Esophagus muscularis mucosa (tissue), 4 donors: ENCODE results near the gene DCHS1. TPM values are rescaled to one million over a fixed set of nuclear protein-coding genes. Genes with fewer than 3 reads are reported as not detected.
"Not testable (repeated sequence)": the region's sequence is repeated elsewhere in the genome, so short reads cannot be mapped to it uniquely, and the experiment has no call there.

Experiments
- DNase-seq: peaks from one replicate; pipeline ENCODE4 v3.0.0-alpha.2; 2017; ENCODE audit errors: extremely low spot score
- H3K27ac ChIP-seq, 4 donors: fragments of 200-600 bp; sonication (generic); replicated peaks in 1 of 4; 1 replicate in 3 of 4; 2 replicates in 1 of 4; pipeline ENCODE4 v1.5.1; 2016 to 2019; ENCODE audit warnings: mild to moderate bottlenecking in 1 of 4
- H3K27me3 ChIP-seq, 4 donors: fragments of 200-600 bp; sonication (generic); one replicate each; pipeline versions ENCODE4 v1.5.1 to v1.6.0; 2016 to 2019
- H3K36me3 ChIP-seq, 4 donors: fragments of 200-600 bp; sonication (generic); one replicate each; pipeline ENCODE4 v1.5.1; 2016 to 2019
- H3K4me1 ChIP-seq, 4 donors: fragments of 200-600 bp; sonication (generic); one replicate each; pipeline ENCODE4 v1.5.1; 2016 to 2019
- H3K4me3 ChIP-seq, 4 donors: fragments of 200-600 bp; sonication (generic); 1 replicate in 2 of 4; 2 replicates in 2 of 4; pipeline ENCODE4 v1.5.1; 2016 to 2019; ENCODE audit warnings: mild to moderate bottlenecking in 4 of 4, moderate library complexity in 1 of 4
- H3K9me3 ChIP-seq, 4 donors: fragments of 200-600 bp; sonication (generic); 1 replicate in 3 of 4; 2 replicates in 1 of 4; pipeline ENCODE4 v1.5.1; 2016 to 2019
- EP300 ChIP-seq: sonication (generic); formaldehyde crosslinking; IDR thresholded peaks from one replicate; pipeline ENCODE4 v1.6.1; 2017; ENCODE audit warnings: antibody characterized with exemption
- POLR2A ChIP-seq: fragments of 450-650 bp; IDR thresholded peaks from one replicate; pipeline ENCODE4 v1.6.1; 2017; ENCODE audit warnings: antibody characterized with exemption, moderate library complexity, mild to moderate bottlenecking, low read depth
- POLR2AphosphoS5 ChIP-seq, 2 donors: sonication (generic); formaldehyde crosslinking; IDR thresholded peaks; one replicate each; pipeline ENCODE4 v1.6.1; 2017; ENCODE audit warnings: antibody characterized with exemption in 2 of 2
- WGBS: methylation state at CpG from one replicate; pipeline ENCODE4 v1.1.5; 2018; 5-methylcytosine and 5-hydroxymethylcytosine counted together
- intact Hi-C: fragments of 100-400 bp; cut with DNase I; formaldehyde crosslinking; loops from one replicate; pipeline ENCODE4 v1.15.1; 2023
- total RNA-seq, 4 donors: library from RNA; depleted of rRNA; stranded (reverse); fragments of >200 nt; gene quantifications; one replicate each; pipeline versions ENCODE4 v1.1.0 to v1.2.1, GENCODE V29; 2016
- TF ChIP-seq, protein P1 (sequence below), 3 experiments: fragments of 200-600 bp in 2 of 3; fragments of 450-650 bp in 1 of 3; sonication (generic) in 2 of 3; IDR thresholded peaks; one replicate each; pipeline ENCODE4 v1.5.1; 2017 to 2019; ENCODE audit warnings: antibody characterized with exemption in 3 of 3, mild to moderate bottlenecking in 2 of 3, moderate library complexity in 1 of 3

The DCHS1 gene
- total RNA-seq, 4 donors from 2014 or later, result 27.0 to 60.9 (median 34.0) TPM

DNA sequence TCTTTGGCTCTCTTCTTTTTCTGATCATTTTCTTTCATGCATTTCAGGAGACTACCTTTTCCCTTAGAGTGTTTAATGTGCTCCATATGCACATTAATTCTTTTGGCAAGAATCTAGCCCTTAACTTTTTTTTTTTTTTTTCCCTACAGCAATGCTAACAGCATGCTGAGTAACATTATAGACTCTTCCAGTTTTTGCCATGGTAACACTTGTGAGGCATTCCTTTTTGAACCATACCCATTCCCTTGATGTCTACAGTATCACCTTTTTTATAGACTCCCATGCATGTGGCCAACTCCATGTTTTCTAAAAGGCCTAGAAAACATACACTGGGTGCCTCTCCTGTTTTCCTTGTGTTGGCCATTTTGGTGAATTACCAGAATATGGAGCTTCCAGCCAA, 30.4 kb upstream of the DCHS1 start:
- H3K27me3 ChIP-seq, result no peaks in the 10 kb centered on the region
- no peaks in the 10 kb centered on the region for H3K9me3 ChIP-seq
- TF ChIP-seq POLR2A (no peak), POLR2AphosphoS5 (IDR thresholded peaks at IDR 0.05) (no peak), EP300 (no peak)
- TF ChIP-seq, protein P1, sequence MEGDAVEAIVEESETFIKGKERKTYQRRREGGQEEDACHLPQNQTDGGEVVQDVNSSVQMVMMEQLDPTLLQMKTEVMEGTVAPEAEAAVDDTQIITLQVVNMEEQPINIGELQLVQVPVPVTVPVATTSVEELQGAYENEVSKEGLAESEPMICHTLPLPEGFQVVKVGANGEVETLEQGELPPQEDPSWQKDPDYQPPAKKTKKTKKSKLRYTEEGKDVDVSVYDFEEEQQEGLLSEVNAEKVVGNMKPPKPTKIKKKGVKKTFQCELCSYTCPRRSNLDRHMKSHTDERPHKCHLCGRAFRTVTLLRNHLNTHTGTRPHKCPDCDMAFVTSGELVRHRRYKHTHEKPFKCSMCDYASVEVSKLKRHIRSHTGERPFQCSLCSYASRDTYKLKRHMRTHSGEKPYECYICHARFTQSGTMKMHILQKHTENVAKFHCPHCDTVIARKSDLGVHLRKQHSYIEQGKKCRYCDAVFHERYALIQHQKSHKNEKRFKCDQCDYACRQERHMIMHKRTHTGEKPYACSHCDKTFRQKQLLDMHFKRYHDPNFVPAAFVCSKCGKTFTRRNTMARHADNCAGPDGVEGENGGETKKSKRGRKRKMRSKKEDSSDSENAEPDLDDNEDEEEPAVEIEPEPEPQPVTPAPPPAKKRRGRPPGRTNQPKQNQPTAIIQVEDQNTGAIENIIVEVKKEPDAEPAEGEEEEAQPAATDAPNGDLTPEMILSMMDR (IDR thresholded peaks at IDR 0.05), result no peak
- peaks cover 0 to 10% (median 5%) of the 10 kb centered on the region in 4 donors for H3K36me3 ChIP-seq
- no peak overlapping the region for H3K4me3 ChIP-seq
- H3K27ac ChIP-seq, result no peak overlapping the region
- intact Hi-C loops, result no loop called here
- no peak for DNase-seq
- peaks cover 19 to 24% (median 21%) of the 10 kb centered on the region in 4 donors for H3K4me1 ChIP-seq

- Histone ChIP-seq H3K36me3 (peaks cover 4 to 21% (median 14%) of the 10 kb centered on the region in 4 donors), H3K4me1 (peaks cover 21 to 25% (median 24%) of the 10 kb centered on the region in 4 donors), H3K27ac (peak overlapping the region; percentile 88 to 95 (median 90)), H3K4me3 (peak overlapping the region; percentile 71 to 91 (median 79))
- 92% methylated on average over 14 of the region's 14 CpGs for WGBS
- not testable (repeated sequence) for H3K27me3 ChIP-seq, DNase-seq, H3K9me3 ChIP-seq
- intact Hi-C loops, result loop anchor here (5.0 kb wide), 2 partner anchors 152 to 452 kb away; partner anchors contain the start of gene FHIP1B
Measured at GRCh38 chr11:6684068-6684467, 28.5 kb upstream of the DCHS1 start.

DNA sequence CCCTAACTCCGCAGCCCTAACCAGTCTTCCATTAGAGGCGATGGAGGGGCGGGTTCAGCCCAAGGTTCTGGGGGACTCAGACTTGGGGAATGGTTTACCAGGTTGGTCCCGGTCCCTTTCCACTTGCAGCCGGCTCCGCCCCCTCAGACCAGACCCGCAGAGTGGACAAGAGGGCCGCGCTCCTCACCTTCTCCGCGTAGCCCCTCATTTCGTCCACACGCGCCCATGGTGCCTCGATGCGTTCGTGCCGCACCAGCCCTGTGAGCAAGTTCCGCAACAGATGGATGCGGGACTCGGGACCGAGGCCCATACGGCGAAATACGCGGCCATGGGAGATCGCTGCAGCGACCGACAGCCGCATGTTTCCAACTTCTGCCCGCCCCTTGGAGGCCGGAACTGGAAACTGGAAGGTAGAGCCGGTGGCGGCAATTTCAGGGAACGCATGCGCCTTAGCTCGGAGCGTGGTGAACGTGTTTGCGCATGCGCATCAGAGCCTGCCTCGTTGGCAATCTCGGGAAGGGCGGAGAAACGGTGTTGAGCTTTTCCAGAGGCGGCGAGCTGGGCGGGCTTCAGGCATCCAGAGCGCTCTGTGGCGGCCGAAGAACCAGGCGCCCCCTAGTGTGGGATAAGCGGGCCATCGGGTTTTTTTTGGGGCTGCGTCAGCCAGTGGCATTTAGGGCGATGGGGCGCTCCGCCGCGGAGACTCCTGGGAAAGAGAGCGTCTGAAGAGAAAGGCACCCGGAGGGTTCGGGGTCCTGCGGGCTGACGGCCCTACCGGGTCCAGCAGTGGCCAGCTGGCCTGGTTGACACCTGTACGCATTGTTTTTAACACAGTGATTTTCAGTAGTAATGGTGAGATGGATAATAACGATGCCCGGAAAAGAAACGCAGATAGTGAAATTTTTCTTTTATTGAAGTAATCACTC, 27.6 kb upstream of the DCHS1 start, which contains the start of gene MRPL17:
MRPL17 (minus strand) TSS at position 405 of the 926 bp plus-strand sequence; CDS start at position 361, 44 bp downstream.
- TF ChIP-seq, protein P1 (IDR thresholded peaks at IDR 0.05), result peak; percentile 91 to 95 (median 94)
- TF ChIP-seq EP300, result no peak
- peak; percentile 95 to 99 for TF ChIP-seq POLR2AphosphoS5 (IDR thresholded peaks at IDR 0.05)
- TF ChIP-seq POLR2A, result peak; percentile 27
- Histone ChIP-seq H3K4me3 (peak within 1 kb of the TSS; percentile 71 to 91 (median 79)), H3K9me3 (no peaks in the 10 kb centered on the region), H3K27me3 (no peaks in the 10 kb centered on the region), H3K27ac (peak within 1 kb of the TSS; percentile 88 to 95 (median 90)), H3K36me3 (peaks cover 4 to 21% (median 14%) of the 10 kb centered on the region in 4 donors), H3K4me1 (peaks cover 21 to 25% (median 24%) of the 10 kb centered on the region in 4 donors)
- DNase-seq, result peak; percentile 100
- WGBS, result under 1% methylated on average over 40 of the region's 70 CpGs
- intact Hi-C loops, result loop anchor here (2.0 to 5.0 kb wide), 4 partner anchors 70 to 451 kb away; partner anchors contain the start of genes FHIP1B and TAF10

DNA sequence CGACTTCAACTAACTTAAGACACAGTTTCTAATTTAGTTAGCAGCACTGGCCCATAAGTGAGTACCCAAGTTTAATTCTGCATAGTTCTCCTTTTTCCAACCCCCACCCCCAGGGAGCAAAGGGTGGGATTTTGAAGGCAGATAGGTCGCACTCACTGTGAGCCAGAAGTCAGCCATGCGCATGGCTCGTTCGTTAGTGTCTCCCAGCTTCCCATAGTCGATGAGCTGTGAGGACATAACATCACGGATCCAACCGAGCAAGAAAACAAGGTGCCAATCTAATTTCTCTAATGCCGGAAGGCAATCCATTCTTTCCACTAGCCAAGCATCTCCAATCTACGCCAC, 27.0 kb upstream of the DCHS1 start:
- WGBS, result 2% methylated on average over 10 of the region's 10 CpGs
- Histone ChIP-seq H3K4me1 (peaks cover 21 to 25% (median 24%) of the 10 kb centered on the region in 4 donors), H3K27ac (peak overlapping the region; percentile 88 to 95 (median 90)), H3K27me3 (no peaks in the 10 kb centered on the region), H3K4me3 (peak overlapping the region; percentile 71 to 91 (median 79)), H3K9me3 (no peaks in the 10 kb centered on the region), H3K36me3 (peaks cover 4 to 21% (median 14%) of the 10 kb centered on the region in 4 donors)
- no peak for DNase-seq
- TF ChIP-seq EP300, result no peak
- TF ChIP-seq POLR2A, result no peak
- TF ChIP-seq, protein P1 (IDR thresholded peaks at IDR 0.05), result no peak
- TF ChIP-seq POLR2AphosphoS5 (IDR thresholded peaks at IDR 0.05), result no peak
- intact Hi-C loops, result loop anchor here (2.0 to 5.0 kb wide), 4 partner anchors 70 to 450 kb away; partner anchors contain the start of genes FHIP1B and TAF10

- Histone ChIP-seq H3K4me3 (peak overlapping the region; percentile 71 to 91 (median 79)), H3K36me3 (peaks cover 4 to 21% (median 14%) of the 10 kb centered on the region in 4 donors), H3K27me3 (no peaks in the 10 kb centered on the region), H3K4me1 (peaks cover 21 to 25% (median 24%) of the 10 kb centered on the region in 4 donors), H3K27ac (peak overlapping the region; percentile 88 to 95 (median 90)), H3K9me3 (no peaks in the 10 kb centered on the region)
- TF ChIP-seq POLR2AphosphoS5 (IDR thresholded peaks at IDR 0.05) (no peak), POLR2A (no peak), EP300 (no peak)
- TF ChIP-seq, protein P1 (IDR thresholded peaks at IDR 0.05), result no peak
- WGBS, result 28% methylated on average over 5 of the region's 5 CpGs
- no peak for DNase-seq
- intact Hi-C loops, result loop anchor here (2.0 to 5.0 kb wide), 4 partner anchors 69 to 450 kb away; partner anchors contain the start of genes FHIP1B and TAF10
Measured at GRCh38 chr11:6681949-6682348, 26.3 kb upstream of the DCHS1 start.
